Right renal pelvis (tissue), 4 donors: Measurements from ENCODE around the gene PLXND1. TPM values are rescaled to one million over a fixed set of nuclear protein-coding genes. Genes with fewer than 3 reads are reported as not detected.
A peak's percentile ranks its signal among the peaks of the same experiment; 100 is the strongest.

ENCODE experiments used
- DNase-seq, 4 donors: peaks; one replicate each; pipeline ENCODE4 v3.0.0-alpha.2; 2013; ENCODE audit warnings: low read depth in 4 of 4, low spot score in 3 of 4, missing footprints in 1 of 4
- polyA plus RNA-seq, 4 donors: library from polyadenylated mRNA; unstranded; fragments of 120-200 nt; gene quantifications; one replicate each; pipeline ENCODE4 v1.2.1, GENCODE V29; 2013; ENCODE audit not compliant: insufficient read length in 4 of 4

Gene PLXND1
- polyA plus RNA-seq, 4 donors, result 119 to 164 (median 138) TPM

GRCh38 chr3:129567939-129568338, 38.5 kb downstream of the PLXND1 start:
- no peak for DNase-seq

- DNase-seq, result no peak
Observed at GRCh38 chr3:129567176-129567705, 39.2 kb downstream of the PLXND1 start.

GRCh38 chr3:129565902-129566301, 40.6 kb downstream of the PLXND1 start:
- DNase-seq, result no peak

- no peak for DNase-seq
Observed at GRCh38 chr3:129564981-129565644, 41.4 kb downstream of the PLXND1 start.

- no peak for DNase-seq
Observed at GRCh38 chr3:129563850-129564535, 42.5 kb downstream of the PLXND1 start.

- DNase-seq, result no peak
Observed at GRCh38 chr3:129563332-129563731, 43.1 kb downstream of the PLXND1 start.

GRCh38 chr3:129562803-129563202, 43.7 kb downstream of the PLXND1 start:
- no peak for DNase-seq

GRCh38 chr3:129561619-129562248, 44.7 kb downstream of the PLXND1 start:
- no peak for DNase-seq

GRCh38 chr3:129560911-129561594, 45.4 kb downstream of the PLXND1 start:
- peak; percentile 26 to 47 (median 34) for DNase-seq

GRCh38 chr3:129560269-129560787, 46.1 kb downstream of the PLXND1 start:
- DNase-seq, result no peak

- no peak for DNase-seq
Observed at GRCh38 chr3:129559565-129560079, 46.9 kb downstream of the PLXND1 start.

- no peak for DNase-seq
Observed at GRCh38 chr3:129558772-129559564, 47.5 kb downstream of the PLXND1 start.

GRCh38 chr3:129558081-129558771, 48.2 kb downstream of the PLXND1 start:
- DNase-seq, result no peak

- no peak for DNase-seq
Observed at GRCh38 chr3:129557548-129557894, 49.0 kb downstream of the PLXND1 start.

- no peak for DNase-seq
Observed at GRCh38 chr3:129556890-129557547, 49.5 kb downstream of the PLXND1 start.

- no peak for DNase-seq
Observed at GRCh38 chr3:129556358-129556695, 50.1 kb downstream of the PLXND1 start.

GRCh38 chr3:129555616-129556357, 50.7 kb downstream of the PLXND1 start:
- no peak for DNase-seq

- DNase-seq, result no peak
Observed at GRCh38 chr3:129555153-129555550, 51.3 kb downstream of the PLXND1 start.
